GM12878 (cell line): ENCODE results near the gene LBR. TPM values are rescaled to one million over a fixed set of nuclear protein-coding genes. Genes with fewer than 3 reads are reported as not detected.

ENCODE experiments used
- ATAC-seq: fragments of 200-7000 bp; cut with Tn5 transposase; 3 replicates; pipeline ENCODE4 v1.9.1; 2020; ENCODE audit warnings: mild to moderate bottlenecking, moderate library complexity
- BruUV-seq: library from RNA; stranded (reverse); fragments of 400-500 nt; replicated peaks from 2 replicates; lab custom pipeline; 2021; lab: Mats Ljungman, UMichigan
- CTCF ChIA-PET: fragments of 300-600 bp; sonication (Branson Sonifier 250); formaldehyde crosslinking; extraction: SDS; loops from one replicate; lab custom pipeline; 2021; ENCODE audit warnings: inconsistent platforms; lab: Yijun Ruan, JAX
- POLR2A ChIA-PET: fragments of 350-600 bp; formaldehyde crosslinking; extraction: SDS; loops from one replicate; lab custom pipeline; 2021; ENCODE audit warnings: inconsistent platforms; lab: Charles Lee
- RAD21 ChIA-PET: fragments of 300-600 bp; sonication (Branson Sonifier 250); formaldehyde crosslinking; loops from one replicate; lab custom pipeline; 2023; ENCODE audit warnings: antibody characterized with exemption; ENCODE audit not compliant: unreplicated experiment; lab: Charles Lee
- SMC1A ChIA-PET: fragments of 300-600 bp; sonication (Branson Sonifier 250); formaldehyde crosslinking; loops from one replicate; lab custom pipeline; 2023; ENCODE audit not compliant: unreplicated experiment, uncharacterized antibody; lab: Charles Lee
- DNase-seq: peaks from one replicate; pipeline ENCODE4 v3.0.0-alpha.2; 2011; ENCODE audit warnings: low read depth, low spot score
- FAIRE-seq: peaks from 3 replicates; lab custom pipeline; 2011; peaks lifted over from hg19 to GRCh38; lab: Jason Lieb, UNC
- H2AFZ ChIP-seq: 2 replicates; pipeline ENCODE4 v1.6.0; 2011; ENCODE audit warnings: low read depth, low read length, control low read depth; ENCODE audit not compliant: control insufficient read depth
- H3K27ac ChIP-seq: 2 replicates; pipeline ENCODE4 v1.5.1; 2011; ENCODE audit warnings: control low read depth; ENCODE audit not compliant: control insufficient read depth, insufficient read depth
- H3K27me3 ChIP-seq, 2 experiments: replicated peaks in 1 of 2; 2 replicates each; pipeline versions ENCODE4 v1.6.0 to v1.6.1; 2011; ENCODE audit warnings: low read length in 1 of 2; ENCODE audit not compliant: control insufficient read depth in 2 of 2, insufficient read depth in 2 of 2
- H3K36me3 ChIP-seq, 2 experiments: 2 replicates each; pipeline ENCODE4 v1.5.1; 2011; ENCODE audit warnings: low read length in 1 of 2; ENCODE audit not compliant: control insufficient read depth in 2 of 2, insufficient read depth in 2 of 2
- H3K4me1 ChIP-seq: 2 replicates; pipeline ENCODE4 v1.6.1; 2011; ENCODE audit warnings: mild to moderate bottlenecking, low read length, moderate library complexity, mixed read lengths; ENCODE audit not compliant: control insufficient read depth, insufficient read depth
- H3K4me2 ChIP-seq: 2 replicates; pipeline ENCODE4 v1.6.0; 2011; ENCODE audit warnings: control low read depth; ENCODE audit not compliant: control insufficient read depth, insufficient read depth
- H3K4me3 ChIP-seq: fragments of 200-600 bp; sonication (generic); 2 replicates; pipeline ENCODE4 v1.5.1; 2016
- H3K79me2 ChIP-seq: 2 replicates; pipeline ENCODE4 v1.6.0; 2011; ENCODE audit warnings: low read length; ENCODE audit not compliant: control insufficient read depth, insufficient read depth
- H3K9ac ChIP-seq: 2 replicates; pipeline ENCODE4 v1.8.0; 2011; ENCODE audit warnings: low read length, control low read depth, mixed read lengths; ENCODE audit not compliant: control insufficient read depth, insufficient read depth
- H3K9me3 ChIP-seq: replicated peaks from 3 replicates; pipeline ENCODE4 v1.5.1; 2011; ENCODE audit warnings: mild to moderate bottlenecking, low read length; ENCODE audit not compliant: control insufficient read depth, insufficient read depth
- H4K20me1 ChIP-seq: 2 replicates; pipeline ENCODE4 v1.6.0; 2011; ENCODE audit not compliant: control insufficient read depth, insufficient read depth
- BCL11A ChIP-seq: IDR thresholded peaks from 2 replicates; pipeline ENCODE4 v1.6.1; 2011; ENCODE audit warnings: low read depth, low read length
- HDGF ChIP-seq: fragments of 450-650 bp; IDR thresholded peaks from 2 replicates; pipeline ENCODE4 v1.6.1; 2016; ENCODE audit warnings: antibody characterized with exemption
- IRF5 ChIP-seq: fragments of 450-650 bp; IDR thresholded peaks from 2 replicates; pipeline ENCODE4 v1.6.1; 2017; ENCODE audit warnings: borderline replicate concordance
- POLR2A ChIP-seq: IDR thresholded peaks from 2 replicates; pipeline ENCODE4 v1.6.1; 2011; ENCODE audit warnings: low read depth, mild to moderate bottlenecking, low read length
- PRDM15 ChIP-seq: fragments of 450-650 bp; formaldehyde crosslinking; IDR thresholded peaks from 2 replicates; pipeline ENCODE4 v1.4.0; 2020; ENCODE audit warnings: mild to moderate bottlenecking, moderate library complexity
- RAD21 ChIP-seq: IDR thresholded peaks from 2 replicates; pipeline ENCODE4 v1.6.1; 2011; ENCODE audit warnings: mild to moderate bottlenecking, low read depth, low read length, moderate library complexity; ENCODE audit not compliant: insufficient read depth
- RFX5 ChIP-seq: IDR thresholded peaks from 2 replicates; pipeline ENCODE4 v1.6.1; 2011; ENCODE audit warnings: low read depth, low read length, improper control_type of control experiment
- SMAD1 ChIP-seq: fragments of 450-650 bp; IDR thresholded peaks from 2 replicates; pipeline ENCODE4 v1.6.1; 2018; ENCODE audit warnings: mild to moderate bottlenecking, low read depth; ENCODE audit not compliant: partially characterized antibody
- ZBED1 ChIP-seq: IDR thresholded peaks from 2 replicates; pipeline ENCODE4 v1.6.1; 2016; ENCODE audit warnings: borderline replicate concordance
- WGBS: methylation state at CpG from one replicate; pipeline ENCODE4 v1.1.6; 2016; ENCODE audit warnings: low lambda C conversion rate; ENCODE audit not compliant: insufficient replicate concordance, insufficient coverage; ENCODE audit errors: missing lambda C conversion rate; 5-methylcytosine and 5-hydroxymethylcytosine counted together
- in situ Hi-C: fragments of 300-500 bp; cut with MboI; formaldehyde crosslinking; loops from 9 replicates; pipeline ENCODE4 v1.14.3; 2018; ENCODE audit warnings: mixed read lengths
- intact Hi-C: fragments of 100-400 bp; cut with micrococcal nuclease; formaldehyde crosslinking; loops from one replicate; pipeline ENCODE4 v1.14.2; 2022; ENCODE audit not compliant: unreplicated experiment
- polyA plus RNA-seq, 11 experiments: library from polyadenylated mRNA; depleted of rRNA in 4 of 11; unstranded in 6 of 11; stranded (reverse) in 5 of 11; fragments of >200 nt; fragmentation: Nextera tagmentation in 4 of 11; fragmentation: Illumina TruSeq in 1 of 11; extraction: Ambion mirVana in 4 of 11; extraction: Trizol in 1 of 11; gene quantifications; 1 replicate in 1 of 11; 2 replicates in 10 of 11; pipeline versions ENCODE4 v1.2.1 to v1.2.3, GENCODE V29; 2011 to 2016; ENCODE audit warnings: inconsistent platforms in 2 of 11, missing spikeins in 2 of 11, low read depth in 1 of 11
- total RNA-seq, 4 experiments: library from RNA; depleted of rRNA in 3 of 4; stranded (reverse); fragments of >200 nt in 3 of 4; fragmentation: Illumina TruSeq in 1 of 4; extraction: Trizol in 1 of 4; gene quantifications; 2 replicates each; pipeline versions ENCODE4 v1.2.1 to v1.2.3, GENCODE V29; 2013 to 2021

LBR gene
- total and polyA plus RNA-seq, 10 of the 15 experiments (the other 5 are each of a cell fraction or from before 2014, with no cell fraction given) = 81.8 to 178 (median 114) TPM

GRCh38 chr1:225368036-225368552 lies 59.7 kb downstream of the LBR start:
- no peaks in the 10 kb centered on the region for H3K4me1 ChIP-seq
- no peak overlapping the region for H3K4me2 ChIP-seq
- no peak for FAIRE-seq
- intact Hi-C loops (no loop called here), in situ Hi-C loops (no loop called here)
- no peaks in the 10 kb centered on the region for H3K9me3 ChIP-seq
- ChIA-PET SMC1A (no interaction called here), POLR2A (no interaction called here), CTCF (no interaction called here), RAD21 (no interaction called here)
- no peaks in the 10 kb centered on the region for H4K20me1 ChIP-seq
- no TSS peak for BruUV-seq
- H3K79me2 ChIP-seq = no peaks in the 10 kb centered on the region
- no peak overlapping the region for H3K4me3 ChIP-seq
- no peak for DNase-seq
- 41% methylated on average over 3 of the region's 3 CpGs for WGBS
- ATAC-seq = no peak
- no peak overlapping the region for H2AFZ ChIP-seq
- no peaks in the 10 kb centered on the region for H3K27me3 ChIP-seq
- no peaks in the 10 kb centered on the region for H3K36me3 ChIP-seq
- no peak for TF ChIP-seq ZBED1
- no peak for TF ChIP-seq BCL11A
- no peak for TF ChIP-seq RAD21
- TF ChIP-seq SMAD1 = no peak
- no peak for TF ChIP-seq RFX5
- no peak overlapping the region for H3K27ac ChIP-seq
- H3K9ac ChIP-seq = no peak overlapping the region

GRCh38 chr1:225366552-225366951 lies 61.3 kb downstream of the LBR start:
- ChIA-PET RAD21 (no interaction called here), SMC1A (no interaction called here), CTCF (no interaction called here), POLR2A (no interaction called here)
- WGBS = 18% methylated on average over 1 of the region's 1 CpG
- Histone ChIP-seq H3K79me2 (no peaks in the 10 kb centered on the region), H3K27ac (no peak overlapping the region), H4K20me1 (no peaks in the 10 kb centered on the region), H3K4me1 (no peaks in the 10 kb centered on the region), H3K36me3 (no peaks in the 10 kb centered on the region), H3K9ac (no peak overlapping the region), H3K4me2 (no peak overlapping the region), H3K9me3 (no peaks in the 10 kb centered on the region), H2AFZ (no peak overlapping the region), H3K4me3 (no peak overlapping the region), H3K27me3 (no peaks in the 10 kb centered on the region)
- TF ChIP-seq PRDM15 (CRISPR knock-in tag) (no peak), POLR2A (no peak), IRF5 (no peak), HDGF (no peak)
- no TSS peak for BruUV-seq
- in situ Hi-C loops (no loop called here), intact Hi-C loops (no loop called here)
- DNase-seq = no peak
- no peak for ATAC-seq
- FAIRE-seq = no peak
